ENCODE results near the gene MYT1. TPM values are rescaled to one million over a fixed set of nuclear protein-coding genes. Genes with fewer than 3 reads are reported as not detected.

The MYT1 gene
- total RNA-seq, 1 donor from 2014 or later, result 0.74 TPM

GRCh38 chr20:64188091-64188490, 23.8 kb downstream of the MYT1 start:
- DNase-seq (ENCODE audit: low spot score), result no peak
- H3K27ac Mint-ChIP-seq (ENCODE audit: unreplicated experiment), result peak overlapping the region; percentile 11
- no peaks in the 10 kb centered on the region for H3K9me3 Mint-ChIP-seq (ENCODE audit: unreplicated experiment)
- no peak overlapping the region for H3K4me3 Mint-ChIP-seq (ENCODE audit: unreplicated experiment)
- peaks cover 5% of the 10 kb centered on the region for H3K4me1 Mint-ChIP-seq (ENCODE audit: unreplicated experiment)
- no peaks in the 10 kb centered on the region for H3K36me3 Mint-ChIP-seq (ENCODE audit: low read depth, unreplicated experiment)
- TF ChIP-seq, protein P1, sequence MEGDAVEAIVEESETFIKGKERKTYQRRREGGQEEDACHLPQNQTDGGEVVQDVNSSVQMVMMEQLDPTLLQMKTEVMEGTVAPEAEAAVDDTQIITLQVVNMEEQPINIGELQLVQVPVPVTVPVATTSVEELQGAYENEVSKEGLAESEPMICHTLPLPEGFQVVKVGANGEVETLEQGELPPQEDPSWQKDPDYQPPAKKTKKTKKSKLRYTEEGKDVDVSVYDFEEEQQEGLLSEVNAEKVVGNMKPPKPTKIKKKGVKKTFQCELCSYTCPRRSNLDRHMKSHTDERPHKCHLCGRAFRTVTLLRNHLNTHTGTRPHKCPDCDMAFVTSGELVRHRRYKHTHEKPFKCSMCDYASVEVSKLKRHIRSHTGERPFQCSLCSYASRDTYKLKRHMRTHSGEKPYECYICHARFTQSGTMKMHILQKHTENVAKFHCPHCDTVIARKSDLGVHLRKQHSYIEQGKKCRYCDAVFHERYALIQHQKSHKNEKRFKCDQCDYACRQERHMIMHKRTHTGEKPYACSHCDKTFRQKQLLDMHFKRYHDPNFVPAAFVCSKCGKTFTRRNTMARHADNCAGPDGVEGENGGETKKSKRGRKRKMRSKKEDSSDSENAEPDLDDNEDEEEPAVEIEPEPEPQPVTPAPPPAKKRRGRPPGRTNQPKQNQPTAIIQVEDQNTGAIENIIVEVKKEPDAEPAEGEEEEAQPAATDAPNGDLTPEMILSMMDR (IDR thresholded peaks at IDR 0.05; ENCODE audit: unreplicated experiment), result no peak
- peaks cover 2% of the 10 kb centered on the region for H3K27me3 Mint-ChIP-seq (ENCODE audit: unreplicated experiment)

- DNase-seq (ENCODE audit: low spot score), result peak; percentile 35
- H3K9me3 Mint-ChIP-seq (ENCODE audit: unreplicated experiment), result no peaks in the 10 kb centered on the region
- H3K4me3 Mint-ChIP-seq (ENCODE audit: unreplicated experiment), result no peak overlapping the region
- H3K27ac Mint-ChIP-seq (ENCODE audit: unreplicated experiment), result peak overlapping the region; percentile 70
- H3K4me1 Mint-ChIP-seq (ENCODE audit: unreplicated experiment), result peaks cover 5% of the 10 kb centered on the region
- TF ChIP-seq, protein P1 (IDR thresholded peaks at IDR 0.05; ENCODE audit: unreplicated experiment), result no peak
- peaks cover 2% of the 10 kb centered on the region for H3K27me3 Mint-ChIP-seq (ENCODE audit: unreplicated experiment)
- H3K36me3 Mint-ChIP-seq (ENCODE audit: low read depth, unreplicated experiment), result no peaks in the 10 kb centered on the region
These were observed 24.7 kb downstream of the MYT1 start for GRCh38 chr20:64188682-64189529.

- peaks cover 5% of the 10 kb centered on the region for H3K4me1 Mint-ChIP-seq (ENCODE audit: unreplicated experiment)
- H3K9me3 Mint-ChIP-seq (ENCODE audit: unreplicated experiment), result no peaks in the 10 kb centered on the region
- no peaks in the 10 kb centered on the region for H3K36me3 Mint-ChIP-seq (ENCODE audit: low read depth, unreplicated experiment)
- TF ChIP-seq, protein P1 (IDR thresholded peaks at IDR 0.05; ENCODE audit: unreplicated experiment), result no peak
- peaks cover 2% of the 10 kb centered on the region for H3K27me3 Mint-ChIP-seq (ENCODE audit: unreplicated experiment)
- peak overlapping the region; percentile 70 for H3K27ac Mint-ChIP-seq (ENCODE audit: unreplicated experiment)
- H3K4me3 Mint-ChIP-seq (ENCODE audit: unreplicated experiment), result no peak overlapping the region
- no peak for DNase-seq (ENCODE audit: low spot score)
These were observed 25.3 kb downstream of the MYT1 start for GRCh38 chr20:64189530-64189966.

GRCh38 chr20:64189986-64190385, 25.7 kb downstream of the MYT1 start:
- Mint-ChIP-seq H3K4me3 (ENCODE audit: unreplicated experiment) (no peak overlapping the region), H3K4me1 (ENCODE audit: unreplicated experiment) (peaks cover 5% of the 10 kb centered on the region), H3K36me3 (ENCODE audit: low read depth, unreplicated experiment) (no peaks in the 10 kb centered on the region), H3K27me3 (ENCODE audit: unreplicated experiment) (peaks cover 2% of the 10 kb centered on the region), H3K27ac (ENCODE audit: unreplicated experiment) (no peak overlapping the region), H3K9me3 (ENCODE audit: unreplicated experiment) (no peaks in the 10 kb centered on the region)
- TF ChIP-seq, protein P1 (IDR thresholded peaks at IDR 0.05; ENCODE audit: unreplicated experiment), result no peak
- no peak for DNase-seq (ENCODE audit: low spot score)

DNA sequence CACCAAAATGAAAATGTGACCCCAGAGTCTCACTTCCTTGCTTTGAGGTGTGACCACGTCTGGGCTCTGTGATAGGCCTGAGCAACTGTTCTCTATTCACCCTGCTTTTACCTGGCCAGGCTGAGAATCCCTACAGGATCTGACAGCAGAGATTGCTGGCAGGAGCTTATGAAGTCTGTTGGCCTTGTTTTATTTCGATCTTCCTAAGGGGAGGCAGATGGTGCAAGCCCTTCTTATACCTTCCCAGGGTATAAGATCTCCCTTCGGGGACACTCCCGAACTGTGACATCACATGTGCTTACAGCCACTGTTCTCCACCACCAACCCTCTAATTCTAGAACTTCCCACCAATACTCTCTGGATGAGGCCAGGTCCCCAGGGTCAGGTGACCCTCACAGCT, 26.8 kb downstream of the MYT1 start:
- H3K36me3 Mint-ChIP-seq (ENCODE audit: low read depth, unreplicated experiment), result no peaks in the 10 kb centered on the region
- TF ChIP-seq, protein P1 (IDR thresholded peaks at IDR 0.05; ENCODE audit: unreplicated experiment), result no peak
- H3K4me1 Mint-ChIP-seq (ENCODE audit: unreplicated experiment), result peaks cover 5% of the 10 kb centered on the region
- H3K4me3 Mint-ChIP-seq (ENCODE audit: unreplicated experiment), result no peak overlapping the region
- no peak for DNase-seq (ENCODE audit: low spot score)
- H3K27ac Mint-ChIP-seq (ENCODE audit: unreplicated experiment), result no peak overlapping the region
- no peaks in the 10 kb centered on the region for H3K9me3 Mint-ChIP-seq (ENCODE audit: unreplicated experiment)
- peaks cover 2% of the 10 kb centered on the region for H3K27me3 Mint-ChIP-seq (ENCODE audit: unreplicated experiment)

All from endothelial cell (in vitro differentiated cells).